DOHH2 (cell line): ENCODE data around the gene DIS3L2.

Experiments used
- H3F3A ChIP-seq: fragments of 200-600 bp; sonication (generic), shearing (Covaris generic); 2 replicates; pipeline ENCODE4 v1.6.0; 2016; ENCODE audit warnings: antibody characterized with exemption, mild to moderate bottlenecking; ENCODE audit not compliant: control insufficient read depth, insufficient read depth
- H3K27ac ChIP-seq: fragments of 200-600 bp; sonication (generic); 2 replicates; pipeline ENCODE4 v1.5.1; 2014; ENCODE audit warnings: low read depth, mild to moderate bottlenecking, low read length, moderate library complexity
- H3K27me3 ChIP-seq: fragments of 200-600 bp; sonication (generic); 2 replicates; pipeline ENCODE4 v1.6.1; 2014; ENCODE audit warnings: mild to moderate bottlenecking, low read length, mixed read lengths; ENCODE audit not compliant: control insufficient read depth
- H3K36me3 ChIP-seq: fragments of 200-600 bp; sonication (generic); 2 replicates; pipeline ENCODE4 v1.6.1; 2014; ENCODE audit warnings: mild to moderate bottlenecking, low read length, moderate library complexity, mixed read lengths; ENCODE audit not compliant: control insufficient read depth
- H3K4me1 ChIP-seq: fragments of 200-600 bp; sonication (generic); 2 replicates; pipeline ENCODE4 v1.6.1; 2014; ENCODE audit warnings: mild to moderate bottlenecking, low read length, mixed read lengths; ENCODE audit not compliant: control insufficient read depth
- H3K4me2 ChIP-seq: fragments of 200-600 bp; sonication (generic); 2 replicates; pipeline ENCODE4 v1.6.0; 2014; ENCODE audit warnings: mild to moderate bottlenecking, low read length, moderate library complexity
- H3K4me3 ChIP-seq: fragments of 200-600 bp; sonication (generic); 2 replicates; pipeline ENCODE4 v1.5.1; 2014; ENCODE audit warnings: mild to moderate bottlenecking, low read length, mixed read lengths
- H3K79me2 ChIP-seq: fragments of 200-600 bp; sonication (generic); 2 replicates; pipeline ENCODE4 v1.6.1; 2014; ENCODE audit warnings: mild to moderate bottlenecking, low read length, mixed read lengths; ENCODE audit not compliant: control insufficient read depth
- H3K9me2 ChIP-seq: fragments of 200-600 bp; sonication (generic); replicated peaks from 2 replicates; pipeline ENCODE4 v1.6.1; 2014; ENCODE audit warnings: mild to moderate bottlenecking, low read length, mixed read lengths; ENCODE audit not compliant: control insufficient read depth
- H3K9me3 ChIP-seq: fragments of 200-600 bp; sonication (generic); 2 replicates; pipeline ENCODE4 v1.6.1; 2014; ENCODE audit warnings: antibody characterized with exemption, low read length, mixed read lengths; ENCODE audit not compliant: control insufficient read depth, insufficient read depth
- H4K20me1 ChIP-seq: fragments of 200-600 bp; sonication (generic); 2 replicates; pipeline ENCODE4 v1.6.0; 2014; ENCODE audit warnings: low read depth, mild to moderate bottlenecking, antibody characterized with exemption, low read length, moderate library complexity; ENCODE audit not compliant: control insufficient read depth, insufficient read depth
- CTCF ChIP-seq: fragments of 200-600 bp; sonication (generic); IDR thresholded peaks from one replicate; pipeline ENCODE4 v1.5.1; 2014; ENCODE audit warnings: antibody characterized with exemption, mild to moderate bottlenecking, low read depth, low read length; ENCODE audit not compliant: poor library complexity, severe bottlenecking
- EZH2phosphoT487 ChIP-seq: fragments of 200-600 bp; sonication (generic); IDR thresholded peaks from 2 replicates; pipeline ENCODE4 v1.6.1; 2017; ENCODE audit warnings: borderline replicate concordance, mild to moderate bottlenecking, antibody characterized with exemption, low read length, moderate library complexity, mixed read lengths

Gene DIS3L2

GRCh38 chr2:232367016-232367415 is 405.5 kb downstream of the DIS3L2 start:
- Histone ChIP-seq H3K4me1 (peaks cover 21% of the 10 kb centered on the region), H3K79me2 (no peaks in the 10 kb centered on the region), H3K9me2 (no peaks in the 10 kb centered on the region), H3K9me3 (peaks cover 4% of the 10 kb centered on the region; the same call in 1 of the 2 replicates), H3K36me3 (no peaks in the 10 kb centered on the region), H3K27ac (no peak overlapping the region), H3K4me2 (no peak overlapping the region), H3K4me3 (no peak overlapping the region), H3K27me3 (no peaks in the 10 kb centered on the region), H4K20me1 (no peaks in the 10 kb centered on the region), H3F3A (no peaks in the 10 kb centered on the region)
- TF ChIP-seq CTCF (no peak), EZH2phosphoT487 (no peak)

- Histone ChIP-seq H3K27ac (no peak overlapping the region), H3K36me3 (no peaks in the 10 kb centered on the region), H3F3A (no peaks in the 10 kb centered on the region), H3K27me3 (no peaks in the 10 kb centered on the region), H3K4me3 (no peak overlapping the region), H4K20me1 (no peaks in the 10 kb centered on the region), H3K79me2 (no peaks in the 10 kb centered on the region), H3K4me2 (no peak overlapping the region), H3K9me3 (no peaks in the 10 kb centered on the region), H3K4me1 (peaks cover 21% of the 10 kb centered on the region), H3K9me2 (no peaks in the 10 kb centered on the region)
- TF ChIP-seq EZH2phosphoT487 (no peak), CTCF (no peak)
Measured at GRCh38 chr2:232367591-232368233, 406.2 kb downstream of the DIS3L2 start.

GRCh38 chr2:232368311-232368731 is 406.8 kb downstream of the DIS3L2 start:
- H3K4me2 ChIP-seq, result no peak overlapping the region
- H3K4me1 ChIP-seq, result peaks cover 19% of the 10 kb centered on the region
- H3K27ac ChIP-seq, result no peak overlapping the region
- no peaks in the 10 kb centered on the region for H3F3A ChIP-seq
- H3K9me2 ChIP-seq, result no peaks in the 10 kb centered on the region
- H3K4me3 ChIP-seq, result no peak overlapping the region
- TF ChIP-seq CTCF, result no peak
- no peaks in the 10 kb centered on the region for H3K9me3 ChIP-seq
- no peaks in the 10 kb centered on the region for H3K27me3 ChIP-seq
- H3K36me3 ChIP-seq, result no peaks in the 10 kb centered on the region
- no peaks in the 10 kb centered on the region for H3K79me2 ChIP-seq
- no peaks in the 10 kb centered on the region for H4K20me1 ChIP-seq
